GM18502 (cell line): ENCODE results near the gene RAD51B.

Experiments
- ATAC-seq: cut with Tn5 transposase; IDR thresholded peaks from one replicate; pipeline ENCODE4 v1.9.1; 2021; ENCODE audit warnings: mild to moderate bottlenecking; ENCODE audit not compliant: unreplicated experiment, poor library complexity

The RAD51B gene

DNA sequence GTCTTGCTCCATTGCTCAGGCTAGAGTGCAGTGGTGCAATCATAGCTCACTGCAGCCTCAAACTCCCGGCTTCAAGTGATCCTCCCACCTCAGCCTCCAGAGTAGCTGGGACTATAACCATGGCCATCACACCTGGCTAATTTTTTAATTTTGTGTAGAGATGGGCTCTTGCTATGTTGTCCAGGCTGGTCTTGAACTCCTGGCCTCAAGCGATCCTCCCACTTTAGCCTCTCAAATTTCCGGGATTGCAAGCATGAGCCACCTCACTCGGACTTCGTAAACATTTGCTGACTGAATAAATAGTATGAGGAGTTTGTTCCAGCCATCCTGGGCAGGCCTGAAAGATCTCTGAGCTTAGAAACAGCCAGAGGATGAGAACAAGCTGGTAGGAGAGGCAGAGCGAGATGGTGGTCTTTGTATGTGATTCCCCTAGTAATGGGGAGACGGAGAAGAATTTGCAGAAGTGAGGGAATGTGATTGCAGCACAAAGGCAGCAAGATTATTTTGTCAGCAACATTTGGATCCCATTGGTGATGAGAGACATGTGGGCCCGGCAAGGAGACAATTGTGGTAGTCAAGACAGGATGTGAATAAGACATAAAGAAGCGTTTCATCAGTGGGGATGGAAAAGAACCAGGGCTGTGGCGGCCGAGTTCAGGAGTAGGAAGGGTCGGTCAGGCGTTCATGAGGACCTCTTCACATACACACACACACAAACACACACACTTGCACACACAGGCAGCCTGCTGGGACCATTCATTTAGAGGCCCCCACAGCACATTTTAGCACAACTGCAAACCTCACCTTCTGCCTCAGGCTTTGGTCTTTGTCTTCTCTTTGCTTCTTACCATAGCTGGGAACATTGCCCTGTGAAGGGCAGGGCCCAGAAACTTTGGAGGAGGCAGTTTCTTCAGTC, 817.8 kb downstream of the RAD51B start:
- ATAC-seq = no peak

GRCh38 chr14:68638141-68638999, 818.8 kb downstream of the RAD51B start:
- no peak for ATAC-seq

- ATAC-seq = no peak
These were observed 819.6 kb downstream of the RAD51B start for GRCh38 chr14:68639000-68639757.

DNA sequence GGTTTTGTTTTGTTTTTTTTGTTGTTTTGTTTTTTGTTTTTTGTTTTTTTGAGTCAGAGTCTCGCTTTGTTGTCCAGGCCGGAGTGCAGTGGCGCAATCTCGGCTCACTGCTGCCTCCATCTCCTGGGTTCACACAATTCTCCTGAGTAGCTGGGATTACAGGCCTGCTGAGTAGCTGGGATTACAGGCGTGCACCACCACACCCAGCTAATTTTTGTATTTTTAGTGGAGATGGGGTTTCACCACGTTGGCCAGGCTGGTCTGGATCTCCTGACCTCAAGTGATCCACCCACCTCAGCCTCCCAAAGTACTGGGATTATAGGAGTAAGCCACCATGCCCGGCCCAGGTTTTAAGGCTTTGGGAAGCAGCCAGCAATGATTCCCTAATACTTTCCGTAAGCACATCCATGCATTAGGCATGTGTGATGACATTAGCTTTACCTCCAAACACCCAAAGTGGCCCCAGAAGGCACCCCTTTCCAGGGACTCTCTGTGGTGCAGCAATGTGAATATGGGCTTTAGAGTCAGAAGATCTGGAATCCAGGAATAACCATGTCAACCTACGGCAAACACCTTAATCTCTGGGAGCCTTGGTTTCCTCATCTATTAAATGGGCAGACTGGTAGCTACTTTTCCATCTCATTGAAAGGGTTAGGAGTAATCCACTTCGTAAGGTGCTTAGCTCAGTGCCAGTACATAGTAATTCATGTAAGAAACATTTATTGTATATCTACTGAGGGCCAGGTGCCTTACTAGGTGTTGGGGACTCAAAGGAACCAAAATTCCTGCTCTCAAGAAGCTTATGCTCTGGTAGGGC, 820.4 kb downstream of the RAD51B start:
- no peak for ATAC-seq

DNA sequence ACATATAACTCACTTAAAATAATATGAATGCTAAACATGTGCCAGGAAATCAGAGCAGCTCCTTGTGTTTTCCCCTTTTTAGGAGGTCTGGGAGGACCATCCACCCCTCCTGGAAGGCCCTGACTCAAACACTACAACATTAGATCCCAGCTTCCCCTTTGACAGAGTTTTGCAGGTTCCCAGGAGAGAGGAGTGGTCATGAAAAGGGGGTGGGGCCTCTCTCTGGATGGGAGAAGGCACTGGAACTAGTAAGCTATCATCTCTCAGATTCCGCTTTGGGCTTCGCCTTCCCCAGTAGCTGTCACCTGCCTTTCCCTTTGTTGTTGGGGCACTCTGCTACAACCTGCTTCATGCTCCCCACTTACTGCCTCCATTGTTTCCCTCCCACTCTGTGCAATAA, 824.1 kb downstream of the RAD51B start:
- ATAC-seq = no peak

DNA sequence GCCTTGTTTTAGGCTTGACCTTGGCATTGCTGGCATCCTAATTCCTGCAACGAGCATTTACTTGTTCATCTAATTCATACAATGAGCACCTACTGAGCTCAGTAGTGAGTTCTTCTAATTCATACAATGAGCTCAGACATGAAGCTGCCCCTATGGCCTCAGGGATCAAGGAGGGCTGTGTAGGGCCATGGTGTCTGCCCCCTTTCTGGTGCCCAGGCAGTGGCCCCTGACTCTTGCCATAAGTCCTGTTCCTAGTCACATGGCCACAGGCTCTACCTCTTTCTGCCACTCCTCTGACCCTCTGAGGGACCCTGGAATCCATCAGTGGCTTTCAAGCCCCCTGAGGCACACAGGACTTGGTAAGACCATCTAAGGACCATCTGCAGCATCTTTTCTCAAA, 824.5 kb downstream of the RAD51B start:
- no peak for ATAC-seq

- ATAC-seq = no peak
These were observed 825.8 kb downstream of the RAD51B start for GRCh38 chr14:68645371-68645770.

DNA sequence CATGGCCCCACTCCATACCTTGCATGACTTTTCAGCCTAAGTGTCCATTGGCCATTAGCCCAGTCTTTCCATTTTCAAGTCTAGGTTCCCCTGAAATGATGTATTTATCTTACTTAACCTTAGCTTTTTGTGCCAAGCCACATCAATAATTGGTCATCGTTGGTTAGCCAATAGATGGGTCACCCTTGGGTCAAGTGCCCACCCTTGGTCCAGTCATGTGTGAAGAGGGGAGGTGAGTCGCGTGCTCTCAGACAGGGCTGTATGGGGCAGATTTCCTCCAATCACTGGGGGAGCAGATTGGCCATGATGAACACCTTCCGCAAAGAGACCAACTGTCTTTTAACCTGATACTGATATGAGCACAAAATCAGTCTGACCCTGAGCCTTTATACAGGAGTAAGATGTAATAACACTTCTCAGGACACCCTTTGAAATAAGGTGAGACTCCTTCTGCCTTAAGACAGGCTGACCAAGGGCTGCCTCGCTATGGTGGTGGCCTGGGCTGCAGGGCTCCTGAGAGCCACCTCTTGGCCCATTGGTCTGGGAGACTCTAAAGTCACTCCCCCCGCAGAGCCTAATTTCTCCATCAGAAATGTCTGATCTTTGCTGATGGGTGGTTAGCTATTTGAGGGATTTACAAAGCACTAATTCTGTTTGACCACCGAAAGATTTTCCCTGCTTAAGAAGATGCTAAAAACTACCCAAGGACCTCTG, 830.1 kb downstream of the RAD51B start:
- ATAC-seq = no peak

- no peak for ATAC-seq
These were observed 830.9 kb downstream of the RAD51B start for GRCh38 chr14:68650404-68650994.

GRCh38 chr14:68651075-68651474, 831.5 kb downstream of the RAD51B start:
- ATAC-seq = no peak

DNA sequence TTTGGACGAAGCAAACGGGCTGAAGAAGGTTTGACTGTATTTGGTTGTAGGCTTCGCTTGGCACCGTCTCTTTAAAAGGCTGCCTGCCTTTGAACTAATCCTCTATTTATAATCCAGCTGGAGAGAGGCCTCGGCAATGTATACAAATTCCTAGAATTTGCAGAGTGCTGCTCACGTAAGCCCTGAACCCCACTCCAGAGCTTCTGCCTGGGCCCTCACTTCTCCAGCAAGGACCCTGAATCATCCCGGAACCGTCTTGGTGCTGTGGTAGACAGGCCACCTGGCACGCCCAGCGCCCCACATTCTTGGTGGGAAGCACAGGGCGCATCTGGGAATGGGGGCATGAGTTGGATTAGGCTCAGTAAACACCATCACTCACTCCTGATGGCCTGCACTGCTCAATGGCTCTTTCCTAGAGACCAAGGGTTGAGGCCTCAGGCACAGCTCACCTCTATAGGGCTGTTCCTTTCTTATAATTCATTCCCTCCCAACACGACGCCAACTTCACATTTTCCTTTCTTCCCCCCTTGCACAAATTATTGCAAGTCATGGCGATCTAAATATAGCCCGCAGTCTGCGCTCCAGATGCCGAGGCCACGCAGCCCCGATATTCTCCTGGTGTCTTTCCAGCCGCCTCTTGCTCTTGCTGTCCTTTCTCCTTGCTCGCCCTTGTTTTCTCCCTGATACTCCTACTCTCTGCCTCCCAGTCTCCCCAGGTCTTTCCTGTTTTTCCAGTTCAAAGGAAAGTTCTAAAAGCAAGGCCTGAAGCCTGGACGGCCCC, 832.3 kb downstream of the RAD51B start:
- no peak for ATAC-seq

DNA sequence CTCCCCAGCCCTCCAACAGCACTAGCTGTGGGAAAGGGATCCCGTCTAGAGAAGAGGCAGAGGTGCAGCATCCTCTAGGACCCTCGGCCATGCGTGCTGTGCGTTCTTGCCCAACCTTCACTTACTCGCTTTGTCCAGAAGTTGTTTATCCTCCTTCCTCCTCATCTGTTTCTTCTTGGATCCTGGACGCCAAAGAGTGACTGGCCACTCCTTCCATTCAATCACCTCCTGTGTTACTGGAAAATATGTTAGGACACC, 832.8 kb downstream of the RAD51B start:
- no peak for ATAC-seq

- ATAC-seq = no peak
These were observed 833.5 kb downstream of the RAD51B start for GRCh38 chr14:68653108-68653507.

- ATAC-seq = no peak
These were observed 834.2 kb downstream of the RAD51B start for GRCh38 chr14:68653804-68654203.

- no peak for ATAC-seq
These were observed 834.9 kb downstream of the RAD51B start for GRCh38 chr14:68654471-68654941.

- ATAC-seq = no peak
These were observed 835.6 kb downstream of the RAD51B start for GRCh38 chr14:68655021-68655831.

GRCh38 chr14:68655911-68656316, 836.3 kb downstream of the RAD51B start:
- ATAC-seq = no peak
